GM21737 (cell line): ENCODE measurements around the gene TBC1D22A.

ENCODE experiments used
- ATAC-seq: cut with Tn5 transposase; IDR thresholded peaks from one replicate; pipeline ENCODE4 v1.9.1; 2021; ENCODE audit warnings: mild to moderate bottlenecking, moderate library complexity; ENCODE audit not compliant: unreplicated experiment

Gene TBC1D22A

DNA sequence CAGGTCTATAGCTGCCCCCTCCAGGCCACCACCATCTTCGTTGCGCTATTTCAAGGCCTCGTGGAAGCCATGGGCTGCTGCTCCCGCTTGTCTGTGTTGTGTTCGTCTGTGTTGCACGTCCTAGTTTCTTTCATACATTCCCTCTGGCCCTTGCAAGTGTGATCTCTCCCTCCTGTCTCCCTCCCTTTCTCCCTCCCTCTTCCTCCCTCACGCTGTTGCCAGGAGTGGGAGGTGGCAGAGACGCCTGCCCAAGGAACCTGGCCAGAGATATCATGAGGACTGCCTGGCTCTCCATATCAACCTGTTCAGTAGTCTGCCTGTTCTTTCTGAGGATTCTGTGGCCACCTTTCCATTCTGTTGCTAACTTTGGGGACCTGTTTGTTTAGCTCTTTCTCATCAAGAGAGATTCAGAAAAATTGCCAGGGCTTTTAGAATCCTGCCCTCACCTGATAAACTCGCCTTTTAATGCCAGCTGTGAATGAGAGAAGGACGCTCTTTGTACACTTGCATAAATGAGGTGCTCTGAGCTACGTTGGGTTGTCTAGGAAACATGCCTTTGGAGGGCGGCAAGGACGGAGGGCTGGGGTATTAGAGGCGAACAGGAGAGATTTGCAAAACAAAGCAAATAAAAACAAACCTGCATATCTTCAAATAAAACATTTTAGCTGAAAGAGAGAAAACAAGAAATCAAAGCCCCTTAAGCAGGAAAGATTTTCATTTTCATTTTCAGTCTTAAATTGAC lies 185.2 kb downstream of the TBC1D22A start:
- no peak for ATAC-seq

DNA sequence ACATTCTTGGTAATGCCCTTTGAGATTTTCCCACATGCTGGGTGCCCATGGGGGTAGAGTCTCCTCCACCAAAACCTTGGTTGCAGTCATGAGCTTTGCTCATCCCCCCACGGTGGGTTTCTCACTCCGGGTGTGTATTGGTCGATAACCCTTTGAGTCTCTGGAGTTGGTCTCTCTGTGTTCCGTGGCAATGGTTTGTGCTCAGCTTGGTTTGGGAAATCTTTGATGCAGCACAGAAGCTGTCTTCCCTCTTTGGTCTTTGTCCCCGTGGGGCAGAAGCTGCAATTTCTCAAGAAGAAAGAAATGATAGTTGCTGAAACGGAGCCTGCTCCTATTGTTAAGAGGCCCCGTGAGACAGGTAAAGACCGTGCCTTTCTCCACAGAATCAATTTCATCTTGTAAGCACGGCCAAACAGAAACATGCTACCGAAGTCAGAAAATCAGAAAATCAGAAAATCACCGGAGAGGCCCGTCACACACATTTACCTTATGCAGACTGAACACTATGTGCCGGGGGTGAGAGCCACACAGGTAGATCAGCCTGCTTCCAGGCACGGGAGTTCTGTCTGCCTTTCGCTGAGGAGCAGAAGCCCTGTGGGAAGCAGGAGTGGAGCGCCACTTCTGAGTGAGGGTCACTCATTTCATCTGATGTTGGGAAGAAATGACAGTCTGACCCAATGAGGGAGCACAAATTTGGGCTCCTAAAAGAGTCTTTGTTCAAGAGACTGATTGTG lies 186.1 kb downstream of the TBC1D22A start:
- no peak for ATAC-seq

DNA sequence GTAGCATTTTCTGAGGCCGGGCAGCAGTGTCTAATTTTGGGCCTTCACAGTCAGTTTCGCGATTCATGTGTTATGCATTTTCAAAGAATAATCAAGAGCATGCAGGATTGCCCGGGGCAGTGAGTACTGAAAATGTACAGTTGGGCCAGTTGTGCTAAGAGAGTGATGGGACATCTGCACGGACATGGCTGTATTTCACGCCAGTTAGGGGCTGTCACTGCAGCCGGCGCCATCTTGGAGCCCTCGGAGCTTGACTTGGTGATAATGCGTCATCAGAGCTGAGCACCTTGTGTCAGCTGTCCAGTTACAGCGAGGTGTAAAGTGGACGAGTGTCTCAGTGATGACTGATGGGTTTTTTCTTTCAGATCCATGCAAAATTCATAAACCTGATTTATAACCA lies 188.9 kb downstream of the TBC1D22A start:
- ATAC-seq = no peak

DNA sequence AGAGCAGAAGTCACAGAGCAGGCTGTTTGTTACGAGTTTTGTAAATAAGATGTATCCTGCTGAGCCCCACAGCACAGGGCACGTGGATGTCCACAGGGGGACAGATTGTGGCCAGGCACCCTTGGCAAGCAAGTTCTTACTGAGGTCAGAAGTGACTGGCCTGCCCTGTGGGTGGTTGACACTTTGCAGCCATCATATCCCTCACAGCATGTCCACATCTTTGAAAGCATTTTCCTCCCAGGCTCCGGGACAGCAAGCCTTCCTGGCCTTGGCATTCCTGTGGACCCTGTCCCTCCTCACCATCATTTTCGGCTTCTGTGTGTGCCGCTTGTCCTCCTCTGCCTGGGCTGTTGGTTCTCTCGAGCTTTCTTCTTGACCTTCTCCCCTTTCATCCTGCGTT lies 189.5 kb downstream of the TBC1D22A start:
- no peak for ATAC-seq

DNA sequence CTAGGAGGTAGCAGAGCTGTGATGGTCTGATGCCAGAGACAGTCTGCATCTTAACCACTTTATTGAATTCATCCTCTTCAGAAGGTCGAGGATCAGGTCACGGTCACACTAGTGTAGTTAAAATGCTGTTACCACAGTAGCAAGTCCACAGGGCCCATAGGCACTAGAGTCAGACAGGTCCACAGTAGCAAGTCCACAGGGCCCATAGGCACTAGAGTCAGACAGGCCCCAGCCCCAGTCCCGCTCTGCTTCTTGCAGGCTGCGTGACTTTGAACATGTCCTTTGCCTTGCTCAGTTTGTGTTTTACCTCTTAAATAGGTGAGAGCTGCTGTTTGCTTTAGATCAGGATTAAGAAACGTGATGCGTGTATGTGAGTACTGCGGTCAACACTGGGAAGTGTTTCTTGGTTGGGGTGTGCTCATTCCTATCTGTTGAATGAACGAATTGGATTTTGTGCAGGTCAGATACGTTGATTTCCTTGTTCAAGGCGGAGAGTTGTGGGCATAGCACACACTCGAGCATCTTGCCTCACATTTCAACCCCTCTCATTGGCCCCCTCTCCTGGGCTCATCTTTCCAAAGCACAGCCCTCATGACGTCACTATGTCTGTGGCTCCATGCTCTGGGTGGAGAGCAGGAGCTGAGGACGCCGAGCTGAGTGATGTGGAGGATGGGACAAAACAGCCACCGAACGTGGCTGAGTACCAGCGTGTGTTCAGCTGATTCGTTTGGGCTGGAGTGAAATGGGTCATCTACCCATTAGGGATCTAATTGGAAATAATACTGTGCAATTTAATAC lies 191.7 kb downstream of the TBC1D22A start:
- ATAC-seq = no peak

DNA sequence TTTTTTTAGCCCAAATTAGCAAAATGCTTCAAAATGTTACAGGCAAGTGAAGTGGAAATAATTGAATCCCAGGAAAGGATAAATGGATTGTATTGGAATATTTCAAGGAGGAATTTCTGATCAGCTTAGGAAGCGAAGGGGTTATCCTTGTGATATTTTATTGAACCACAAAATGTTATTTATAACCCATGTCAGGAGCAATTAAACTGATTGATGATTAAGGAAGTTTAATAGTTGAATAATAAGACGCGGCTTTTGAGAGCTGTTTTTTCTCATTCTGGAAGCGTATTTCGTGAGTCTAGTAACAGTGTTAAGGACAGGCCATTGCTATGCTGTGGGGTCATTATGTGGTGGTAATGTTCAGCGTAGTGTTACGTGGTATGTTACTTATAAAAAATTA lies 192.3 kb downstream of the TBC1D22A start:
- ATAC-seq = no peak

DNA sequence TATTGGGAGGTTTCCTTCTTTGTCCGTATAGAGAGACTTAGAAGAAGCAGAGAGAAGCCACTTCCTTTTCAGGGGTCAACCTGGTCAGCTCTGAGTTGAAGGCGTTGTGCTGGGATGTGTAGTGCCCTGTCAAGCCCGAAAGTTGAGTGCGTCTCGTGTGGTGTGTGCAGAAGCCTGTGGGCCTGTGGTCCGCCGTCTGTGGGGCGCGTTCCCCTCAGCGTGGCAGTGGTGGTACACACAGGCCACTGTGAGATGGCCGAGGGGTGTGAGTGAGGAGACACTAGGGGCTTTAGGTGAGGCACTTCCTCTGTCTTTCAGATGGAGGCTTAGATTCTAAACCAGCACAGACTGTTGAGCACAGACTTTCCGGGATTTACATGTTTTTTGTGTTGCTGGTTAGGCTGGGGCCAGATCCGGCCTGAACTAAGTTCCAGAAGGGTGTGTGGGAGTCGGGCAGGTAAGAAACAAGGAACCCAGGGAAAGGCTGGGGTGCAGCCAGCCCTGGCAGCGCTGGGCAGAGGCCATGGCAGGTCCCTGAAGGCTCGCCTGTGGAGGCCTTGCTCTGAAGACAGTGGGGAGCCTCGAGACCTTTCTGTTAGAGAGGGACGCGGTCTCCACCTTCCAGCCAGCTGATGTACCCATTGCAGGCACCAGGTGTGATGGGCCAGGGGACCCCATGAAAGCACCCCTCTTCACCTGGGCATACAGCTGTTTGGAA lies 194.2 kb downstream of the TBC1D22A start:
- ATAC-seq = no peak

DNA sequence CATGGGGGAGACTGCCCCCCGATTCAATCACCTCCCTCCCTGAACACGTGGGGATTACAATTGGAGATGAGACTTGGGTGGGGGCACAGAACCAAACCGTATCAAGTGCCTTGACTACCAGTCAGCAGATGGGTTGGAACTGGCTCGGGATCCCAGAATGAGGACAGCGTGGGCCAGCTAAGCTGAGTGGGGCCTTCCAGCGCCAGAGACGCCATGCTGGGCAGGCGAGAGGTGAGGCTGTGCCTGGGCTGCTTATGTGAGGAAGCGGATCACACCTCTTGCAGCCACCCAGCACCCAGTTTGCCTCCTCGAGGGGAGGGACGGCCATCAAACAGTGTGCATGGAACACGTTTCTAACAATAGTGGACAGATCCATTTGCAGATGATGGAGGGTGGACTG lies 195.1 kb downstream of the TBC1D22A start:
- no peak for ATAC-seq

DNA sequence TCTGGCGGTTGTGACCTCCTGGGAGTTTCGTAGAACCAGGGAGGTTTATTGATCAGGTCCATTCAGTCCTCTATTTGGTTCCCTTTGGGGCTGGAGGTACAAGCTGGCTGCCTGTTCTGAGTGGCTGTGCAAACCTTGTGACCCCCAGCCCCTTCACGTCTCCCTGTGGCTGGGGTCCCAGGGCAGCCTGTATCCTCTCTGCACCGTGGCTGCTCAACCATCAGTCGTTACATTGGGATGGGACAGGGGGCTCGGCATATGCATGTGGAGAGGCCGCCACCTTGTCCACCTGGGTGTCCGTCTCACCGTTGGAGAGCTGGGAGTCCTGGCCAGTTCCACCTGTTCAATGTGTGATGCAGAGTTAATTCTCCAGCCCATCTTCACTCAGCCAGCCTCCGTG lies 195.7 kb downstream of the TBC1D22A start:
- ATAC-seq = no peak

DNA sequence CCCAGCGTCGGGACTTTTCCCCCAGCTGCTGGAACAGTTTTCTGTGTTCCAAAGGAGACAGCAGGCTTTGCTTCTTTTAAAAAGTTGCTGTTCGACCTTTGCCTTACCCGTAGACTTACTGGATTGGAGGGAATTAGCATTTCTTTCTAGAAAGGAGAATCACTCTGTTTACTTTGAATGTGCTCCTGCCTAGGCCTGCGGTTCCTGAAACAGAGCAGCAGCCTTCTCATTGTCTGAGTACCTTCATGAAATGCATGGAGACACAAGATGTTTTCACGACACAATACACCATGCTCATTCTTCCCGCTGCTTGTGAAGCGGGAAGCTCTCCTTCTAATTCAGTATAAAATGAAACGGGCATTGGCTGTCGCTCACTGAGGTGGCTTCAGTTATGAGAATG lies 196.2 kb downstream of the TBC1D22A start:
- ATAC-seq = no peak

DNA sequence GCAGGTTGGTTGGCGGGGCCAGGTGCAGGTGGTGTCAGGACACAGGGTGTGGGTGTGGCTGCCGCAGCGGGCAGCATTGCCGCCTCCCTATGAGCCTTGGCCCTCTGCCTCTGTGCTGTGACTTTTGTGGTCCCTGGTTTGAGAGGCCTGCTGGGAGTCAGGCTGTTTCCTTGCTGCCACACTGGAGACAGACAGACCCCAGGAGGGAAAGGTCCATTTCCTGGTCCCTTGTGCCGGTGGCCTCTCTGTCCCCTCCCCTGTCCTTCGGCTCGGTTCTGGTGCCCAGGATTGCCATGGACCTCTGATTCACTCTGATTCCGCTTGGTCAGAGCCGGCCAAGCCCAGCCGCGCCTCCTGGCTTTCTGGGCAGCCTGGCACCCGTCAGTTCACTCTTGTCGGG lies 196.9 kb downstream of the TBC1D22A start:
- no peak for ATAC-seq

DNA sequence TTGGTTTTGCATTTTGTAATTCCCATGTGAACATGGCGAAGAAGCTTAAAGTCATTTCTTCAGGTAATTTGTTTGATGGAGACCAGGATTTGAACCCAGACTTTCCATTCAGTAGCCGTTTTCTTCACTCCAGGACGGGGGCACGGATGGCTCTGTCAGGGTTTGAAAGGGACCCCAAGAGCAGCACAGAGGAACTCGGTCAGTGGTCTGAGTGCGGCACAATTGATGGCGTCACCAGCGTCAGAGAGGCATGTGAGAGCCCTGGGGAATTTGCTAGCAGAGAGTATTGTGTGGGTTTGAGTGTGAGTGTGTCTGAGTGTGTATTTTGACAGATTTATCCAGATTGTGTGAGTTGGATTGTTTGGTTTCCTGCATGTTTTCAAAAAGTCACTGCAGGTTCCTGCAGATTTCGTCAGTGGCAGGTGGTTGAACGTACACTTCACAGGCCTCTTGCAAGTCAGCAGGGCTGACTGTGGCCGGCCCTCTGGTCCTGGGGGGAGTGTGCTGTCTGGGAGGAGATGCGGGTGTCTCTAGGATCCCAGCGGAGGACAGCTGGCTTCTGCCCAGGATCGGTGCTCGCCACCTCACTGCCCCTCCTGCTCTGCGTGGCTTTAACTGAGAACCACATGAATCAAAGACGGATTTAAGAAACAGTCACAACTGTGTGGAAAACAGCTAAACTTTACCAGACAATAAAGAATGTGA lies 199.3 kb downstream of the TBC1D22A start:
- no peak for ATAC-seq

DNA sequence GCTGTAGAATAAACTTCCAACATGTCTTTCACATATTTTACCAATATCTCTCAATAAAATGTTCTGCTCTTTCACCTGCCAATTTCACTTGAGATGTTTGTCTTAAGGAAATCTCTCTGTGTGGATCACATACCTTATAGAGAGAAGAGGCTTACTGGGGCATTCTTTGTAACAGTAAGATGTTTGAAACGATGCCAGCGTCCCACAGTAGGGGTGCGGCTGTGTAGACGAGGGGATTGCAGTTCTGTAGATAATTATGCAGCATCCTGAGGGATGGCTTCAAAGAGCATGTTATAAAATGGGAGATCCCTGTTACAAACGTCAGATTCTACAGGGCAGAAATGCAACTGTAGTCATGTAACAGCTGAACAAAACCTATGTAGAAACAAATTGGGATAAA lies 200.0 kb downstream of the TBC1D22A start:
- ATAC-seq = no peak

DNA sequence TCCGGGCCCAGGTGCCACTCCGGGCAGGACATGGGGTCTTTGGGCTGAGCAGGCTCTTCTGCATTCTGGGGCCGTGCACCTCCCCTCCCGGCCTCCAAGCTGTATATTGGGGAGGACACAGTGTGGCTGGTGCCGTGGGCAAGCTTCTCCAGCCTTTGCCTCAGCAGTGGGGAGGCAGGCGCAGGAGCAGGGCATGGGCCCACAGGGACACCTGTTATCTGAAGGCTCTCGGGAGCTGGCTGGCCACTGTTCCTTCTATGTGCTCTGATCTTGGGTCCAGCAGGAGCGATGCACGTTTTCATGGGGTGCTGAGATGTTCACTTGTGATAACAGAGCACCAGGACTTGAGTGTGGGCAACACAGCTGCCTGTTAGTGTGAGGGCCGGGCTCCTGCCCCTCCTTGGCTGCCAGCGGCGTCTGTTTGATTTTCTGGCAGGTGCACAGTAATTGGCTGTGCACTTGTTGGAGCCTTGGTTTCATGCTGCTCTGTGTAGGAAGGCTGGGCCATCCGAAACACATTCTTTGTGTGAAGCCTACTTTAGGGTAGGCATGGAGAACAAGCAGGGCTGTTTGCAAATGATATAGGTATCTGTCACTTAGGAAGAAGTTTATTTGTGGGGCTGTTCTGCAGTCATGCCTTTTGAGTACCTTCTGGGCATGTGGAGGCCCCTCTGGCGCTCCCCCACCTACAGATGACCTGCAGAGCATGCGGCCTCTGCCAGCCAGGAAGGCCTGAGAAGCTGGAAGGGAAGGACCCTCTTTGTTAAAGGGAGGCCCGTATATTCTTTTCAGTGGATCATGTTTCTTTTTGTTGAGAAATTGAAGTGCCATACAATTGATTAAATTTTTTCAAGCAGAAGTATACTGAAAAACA lies 201.5 kb downstream of the TBC1D22A start:
- no peak for ATAC-seq

DNA sequence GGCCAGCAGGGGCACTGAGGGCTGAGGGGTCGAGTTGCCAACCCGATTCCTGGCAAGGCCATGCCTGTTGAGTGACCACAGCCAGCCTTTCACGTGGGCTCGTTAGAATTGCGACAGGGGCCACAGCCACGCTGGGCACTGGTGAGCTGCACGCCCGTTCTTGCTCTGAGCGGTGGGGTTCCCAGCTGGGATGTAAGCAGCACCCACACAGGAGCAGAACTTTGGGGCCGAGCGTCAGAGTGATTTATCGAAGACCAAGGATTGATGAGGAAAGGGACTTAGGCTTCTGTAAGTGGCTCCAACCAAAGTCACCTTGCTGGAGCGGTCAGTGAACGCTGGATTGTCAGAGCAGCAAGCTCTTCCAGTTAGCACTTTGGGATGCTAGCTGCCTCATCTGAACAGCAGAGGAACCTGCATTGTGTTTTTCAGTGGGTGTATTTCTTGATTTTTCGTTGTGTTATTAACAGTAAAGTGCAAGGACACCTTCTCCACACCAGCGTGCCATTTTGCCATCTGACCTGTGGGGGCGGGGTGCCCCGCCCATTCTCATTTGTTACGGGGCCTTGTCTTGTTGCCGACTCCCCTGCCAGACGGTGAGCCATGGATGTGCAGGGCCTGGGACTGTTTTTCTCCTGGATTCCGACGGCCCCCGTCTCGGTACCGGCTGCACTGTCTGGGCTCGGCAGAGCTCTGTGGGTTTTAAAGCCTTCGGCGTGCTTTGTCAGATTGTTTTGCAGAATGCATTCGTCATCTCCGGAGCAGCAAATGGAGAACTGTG lies 202.5 kb downstream of the TBC1D22A start:
- ATAC-seq = no peak

DNA sequence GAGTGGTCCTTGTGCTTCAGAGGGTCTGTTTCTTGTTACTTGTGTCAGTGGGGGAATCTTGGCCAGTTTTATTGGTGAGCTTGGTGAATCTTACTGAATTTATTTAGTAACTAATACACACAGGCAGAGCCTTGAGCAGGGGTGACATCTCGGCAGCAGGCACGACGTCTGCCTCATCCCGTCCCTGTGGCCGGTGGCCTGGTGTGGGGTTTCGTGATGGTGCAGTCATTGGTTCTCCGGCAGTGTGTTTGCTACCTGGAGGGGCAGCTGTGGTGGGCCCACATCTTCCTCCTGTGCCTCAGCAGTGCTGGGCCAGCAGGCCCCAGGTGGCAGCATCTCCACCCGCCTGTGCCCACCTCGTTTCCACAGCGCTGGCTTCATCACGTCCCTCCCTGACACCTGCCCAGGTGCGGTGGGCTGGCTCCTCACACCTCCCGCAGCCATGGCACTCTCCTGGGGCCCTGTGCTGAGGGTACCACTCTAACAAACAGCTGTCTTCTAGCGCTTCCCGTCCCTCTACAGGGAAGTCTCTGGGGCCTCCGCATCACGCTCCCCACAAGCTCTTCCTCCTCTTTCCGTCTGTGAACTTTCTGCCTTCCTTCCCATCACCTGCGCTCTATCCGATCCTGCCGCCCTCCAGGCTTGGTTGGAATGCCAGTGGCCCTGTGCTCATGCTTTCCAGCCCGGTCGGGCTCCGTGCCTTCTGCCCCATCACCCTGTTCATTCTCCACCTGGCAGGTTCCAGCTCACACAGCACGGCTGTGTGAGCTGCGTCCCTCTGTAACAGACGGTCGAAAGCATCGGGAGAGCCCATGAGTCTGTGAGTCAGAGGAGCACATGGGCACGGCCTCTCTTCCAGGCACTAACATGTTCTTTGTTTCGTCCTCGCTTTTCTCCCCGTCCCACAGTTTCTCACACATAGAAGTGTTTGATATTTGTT lies 203.4 kb downstream of the TBC1D22A start:
- no peak for ATAC-seq

DNA sequence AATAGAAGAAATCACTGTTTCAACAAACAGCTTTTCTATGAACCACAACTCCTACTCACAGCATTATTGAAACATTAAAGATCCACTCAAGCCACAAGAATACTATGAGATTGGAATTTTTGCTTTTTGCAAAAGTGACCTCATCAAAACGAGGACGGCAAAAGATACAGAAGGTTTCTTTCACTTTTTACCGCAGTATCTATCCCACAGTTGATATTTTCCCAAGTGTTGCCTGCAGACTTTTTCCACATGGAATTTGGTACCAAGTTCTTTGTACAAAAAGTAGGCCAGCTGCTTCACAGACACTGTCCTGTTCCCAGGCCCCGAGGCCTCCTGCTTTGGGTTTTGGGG lies 204.0 kb downstream of the TBC1D22A start:
- ATAC-seq = no peak

DNA sequence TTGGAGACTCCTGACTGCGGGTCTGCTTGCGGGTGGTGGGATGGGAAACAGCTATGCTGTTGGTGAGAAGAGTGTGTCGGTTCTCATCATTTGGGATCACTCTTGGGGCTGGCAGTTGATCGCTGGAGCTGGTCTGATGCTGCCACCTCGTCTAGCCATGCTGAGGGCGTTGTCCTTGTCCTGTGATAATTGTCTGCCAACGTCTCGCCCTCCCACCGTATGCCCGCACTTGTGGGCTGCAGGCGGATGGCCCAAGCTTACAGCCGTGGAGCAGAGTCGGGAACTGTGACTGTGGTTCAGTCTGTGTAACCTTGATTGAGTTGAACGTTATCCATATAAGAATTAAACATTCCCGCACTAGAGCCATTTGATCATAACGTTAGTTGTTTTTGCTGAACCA lies 204.4 kb downstream of the TBC1D22A start:
- ATAC-seq = no peak
